HG03280 (cell line): Measurements from ENCODE around the gene MCU.

ENCODE experiments used
- ATAC-seq: cut with Tn5 transposase; IDR thresholded peaks from one replicate; pipeline ENCODE4 v1.9.1; 2021; ENCODE audit warnings: mild to moderate bottlenecking, moderate library complexity; ENCODE audit not compliant: unreplicated experiment

The MCU gene

DNA sequence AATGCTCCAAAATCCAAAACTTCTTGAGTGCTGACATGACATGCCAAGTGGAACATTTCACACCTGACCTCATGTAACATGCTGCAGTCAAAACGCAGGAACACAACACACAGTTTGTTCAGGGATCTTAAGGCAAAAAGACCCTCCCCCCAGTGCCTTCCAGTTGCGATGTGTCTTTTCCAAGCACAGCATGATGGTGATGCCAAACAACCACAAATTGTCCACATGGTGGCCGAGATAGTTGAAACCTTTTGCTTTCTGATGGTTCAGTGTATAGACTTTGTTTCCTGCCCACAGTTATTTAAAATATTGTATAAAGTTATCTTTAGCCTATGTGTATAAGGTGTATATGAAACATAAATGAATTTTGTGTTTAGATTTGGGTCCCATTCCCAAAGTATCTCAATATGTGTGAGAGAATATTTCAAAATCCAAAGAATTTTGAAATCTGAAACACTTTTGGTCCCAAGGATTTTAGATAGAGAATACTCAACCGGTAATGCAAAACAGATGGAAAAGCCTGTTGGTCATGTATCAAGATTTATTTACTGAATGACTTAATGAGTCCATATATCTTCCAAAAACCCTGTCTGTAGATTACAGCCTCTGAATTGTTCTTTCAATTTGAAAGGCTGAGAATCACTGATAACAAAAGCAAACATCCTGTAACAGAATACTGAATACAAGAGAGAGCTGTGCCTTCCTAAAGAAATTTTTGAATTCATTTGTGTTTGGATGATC is 108.2 kb downstream of the MCU start:
- no peak for ATAC-seq

DNA sequence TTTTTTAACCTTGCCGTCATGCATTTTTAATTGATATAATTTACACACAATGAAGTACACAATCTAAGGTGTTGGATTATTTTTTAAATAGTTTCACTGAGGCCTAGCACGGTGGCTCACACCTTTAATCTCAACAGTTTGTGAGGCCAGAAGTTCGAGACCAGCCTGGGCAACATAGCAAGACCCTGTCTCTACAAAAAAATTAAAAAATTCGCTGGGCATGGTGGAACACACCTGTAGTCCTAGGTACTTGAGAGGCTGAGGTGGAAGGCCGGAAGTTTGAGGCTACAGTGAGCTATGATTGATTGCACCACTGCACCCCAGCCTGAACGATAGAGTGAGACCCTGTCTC is 108.8 kb downstream of the MCU start:
- ATAC-seq, result no peak

DNA sequence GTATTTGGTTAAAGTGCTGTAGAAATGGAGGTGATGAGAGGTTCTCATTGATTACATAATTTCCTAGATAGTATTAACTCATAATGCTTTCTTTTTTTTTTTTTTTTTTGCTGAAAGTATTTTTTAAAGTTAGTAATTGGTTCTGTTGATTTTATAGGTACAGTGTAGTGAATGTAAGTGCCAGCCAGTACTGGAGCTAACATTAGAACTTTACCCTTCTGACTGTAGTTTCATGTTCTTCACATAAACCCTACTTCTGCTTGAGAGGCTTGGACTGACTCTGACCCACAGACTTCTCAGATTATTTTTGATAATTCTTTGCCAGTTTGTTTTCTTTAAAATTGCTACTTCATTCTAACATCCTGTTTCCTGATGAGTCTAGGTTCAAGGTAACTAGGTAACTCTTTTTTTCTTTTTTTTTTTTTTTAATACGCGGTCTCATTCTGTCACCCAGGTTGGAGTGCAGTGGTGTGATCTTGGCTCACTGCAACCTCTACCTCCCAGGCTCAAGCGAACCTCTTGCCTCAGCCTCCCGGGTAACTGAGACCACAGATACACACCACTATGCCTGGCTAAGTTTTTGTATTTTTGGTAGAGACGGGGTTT is 109.4 kb downstream of the MCU start:
- ATAC-seq, result no peak

DNA sequence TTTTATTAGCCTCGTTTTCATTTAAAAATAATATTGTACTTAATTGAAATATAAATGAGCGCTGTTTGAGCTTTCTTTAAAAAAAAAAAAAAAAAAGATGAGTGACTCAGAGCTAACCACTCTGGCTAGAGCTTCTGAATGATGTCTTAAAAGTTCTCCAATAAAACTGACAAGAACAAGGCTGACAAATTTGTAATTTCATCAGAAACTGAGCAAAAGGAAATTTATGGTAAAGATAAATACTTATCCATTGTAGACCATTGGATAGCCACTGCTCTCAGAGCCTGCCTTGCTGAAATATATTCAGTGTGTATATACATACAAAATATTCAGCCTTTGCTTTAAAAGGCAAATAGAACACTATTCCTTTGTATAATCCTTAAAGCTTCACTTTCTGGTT is 110.4 kb downstream of the MCU start:
- ATAC-seq, result no peak

DNA sequence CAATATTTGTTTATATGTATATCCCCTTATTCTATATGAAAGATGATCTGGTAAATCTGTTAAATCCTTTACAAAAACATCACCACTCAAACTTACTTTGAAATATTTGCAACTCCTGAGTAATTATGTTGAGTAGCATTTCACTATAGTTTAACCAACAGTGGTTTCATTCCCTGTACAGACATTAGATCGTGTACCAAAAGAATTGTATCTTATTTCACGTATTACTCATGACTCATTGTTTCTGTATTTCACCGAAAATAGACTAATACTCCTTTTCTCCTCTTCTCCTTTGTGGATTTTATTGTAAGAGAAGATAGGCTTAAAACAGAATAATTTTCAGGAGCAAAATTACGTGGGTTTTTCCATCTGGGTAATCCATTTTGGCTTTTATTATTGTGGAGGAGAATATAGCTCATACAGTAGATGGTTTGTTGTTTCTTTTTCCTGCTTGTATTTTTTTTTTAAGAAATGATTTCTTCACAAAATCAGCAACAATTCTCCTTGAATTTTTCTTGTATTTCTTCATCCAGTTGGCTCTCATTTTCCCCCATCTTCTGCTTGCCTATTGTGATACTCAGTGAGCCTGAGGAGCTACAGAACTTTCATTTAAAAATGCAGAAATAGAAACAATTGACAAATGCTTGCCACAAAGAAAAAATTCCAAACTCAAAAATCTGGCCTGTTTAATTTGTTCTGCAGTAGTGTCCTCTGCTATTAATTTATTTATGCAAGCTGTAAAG is 111.0 kb downstream of the MCU start:
- ATAC-seq, result no peak

DNA sequence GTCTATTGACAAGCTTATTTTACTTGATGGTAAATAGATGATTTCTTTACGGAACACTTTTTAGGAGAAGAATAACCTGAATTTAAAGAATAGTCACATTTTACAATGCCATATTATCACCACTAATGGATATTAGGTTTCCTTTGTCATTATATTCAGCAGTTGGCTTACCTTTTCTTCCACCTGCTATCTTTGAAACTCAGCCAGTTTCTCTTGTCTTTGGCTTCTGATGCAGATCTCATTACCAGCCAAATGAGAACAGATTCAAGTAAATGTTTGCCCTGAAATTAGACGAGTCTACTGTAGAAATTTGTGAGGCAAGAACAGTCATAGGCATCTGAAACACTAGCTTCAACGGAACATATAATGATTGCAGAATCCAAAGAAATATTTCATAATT is 116.1 kb downstream of the MCU start:
- ATAC-seq, result no peak

DNA sequence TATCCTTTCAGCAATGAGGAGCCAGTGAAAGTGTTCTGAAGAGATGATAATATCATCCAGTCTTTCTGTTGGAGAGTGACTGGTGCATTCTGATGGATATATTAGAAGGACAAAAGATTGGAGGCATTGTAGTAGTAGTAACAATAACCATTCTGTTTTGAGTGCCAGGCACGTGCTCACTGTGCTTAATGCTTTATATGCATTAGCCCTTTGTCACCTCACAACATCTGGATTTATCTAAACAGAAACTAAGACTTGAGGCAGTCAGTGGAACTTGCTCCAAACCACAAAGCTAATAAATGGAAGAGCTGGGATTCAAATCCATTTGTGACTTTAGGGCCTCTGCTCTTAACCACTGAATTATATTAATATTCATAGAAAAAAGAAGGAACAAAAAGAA is 117.1 kb downstream of the MCU start:
- ATAC-seq, result no peak

DNA sequence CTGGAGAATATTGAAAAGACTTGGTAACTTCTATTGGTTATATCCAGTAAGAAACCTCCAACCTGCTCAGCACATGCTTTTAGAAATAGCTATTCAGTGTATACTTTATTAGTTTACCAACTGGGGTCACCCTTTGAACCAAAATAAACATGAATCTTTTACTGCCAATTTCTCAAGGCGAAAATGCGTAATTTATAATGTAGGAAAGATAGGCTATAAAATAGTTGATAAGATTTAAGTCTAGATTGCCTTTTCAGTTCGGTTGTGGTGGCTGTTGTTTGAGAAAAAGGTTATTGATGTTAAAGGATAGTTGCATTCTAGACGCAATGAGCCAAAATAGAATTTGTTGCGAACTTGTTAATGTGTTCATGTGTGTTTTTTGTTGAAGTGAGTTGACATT is 119.0 kb downstream of the MCU start:
- no peak for ATAC-seq

DNA sequence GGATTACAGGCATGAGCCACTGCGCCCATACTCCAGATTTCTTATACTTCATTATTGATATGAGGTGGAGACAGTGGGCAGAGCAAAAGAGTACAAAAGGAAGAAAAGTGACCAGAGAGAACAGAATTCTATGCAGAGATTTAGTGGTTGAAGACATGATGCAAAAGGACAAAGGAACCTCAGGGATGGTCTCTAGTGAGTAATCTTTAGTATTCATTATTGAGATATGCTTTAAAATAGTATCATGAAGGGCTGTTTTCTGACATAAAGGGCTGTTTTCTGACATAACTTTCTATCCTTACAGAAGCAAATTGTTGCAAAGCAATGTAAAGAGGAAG is 120.4 kb downstream of the MCU start:
- ATAC-seq, result no peak

DNA sequence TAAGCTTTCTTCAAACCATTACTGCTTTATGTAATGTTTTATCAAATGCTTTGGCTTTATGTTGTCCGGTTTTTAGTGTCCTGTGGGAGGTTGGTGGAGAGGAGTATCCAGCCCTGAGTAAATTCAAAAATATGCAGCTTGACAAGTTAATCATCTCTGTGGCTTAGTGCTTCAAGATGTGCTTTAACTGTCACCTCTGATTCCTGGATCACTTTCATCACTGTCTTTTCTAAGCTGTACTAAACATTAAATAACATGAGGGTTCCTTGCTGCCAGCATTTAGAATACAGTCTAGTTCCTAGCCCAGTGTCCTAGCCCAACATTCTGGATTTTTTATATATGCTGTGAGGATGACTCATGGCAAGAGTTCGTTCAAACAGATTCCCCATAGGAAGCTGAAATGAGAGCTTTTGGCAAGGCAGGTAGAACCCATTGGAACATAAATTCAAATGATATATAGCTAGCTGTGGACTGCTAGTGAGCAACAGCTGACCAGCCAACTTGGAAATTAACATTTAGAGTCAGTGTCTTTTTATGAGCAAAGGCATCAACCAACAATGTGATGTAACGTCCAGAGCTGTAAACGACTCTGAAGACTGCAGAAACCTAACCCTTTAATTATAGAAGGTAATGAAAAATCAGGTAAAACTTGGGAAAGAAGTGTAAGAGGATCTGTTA is 120.9 kb downstream of the MCU start:
- ATAC-seq, result no peak

DNA sequence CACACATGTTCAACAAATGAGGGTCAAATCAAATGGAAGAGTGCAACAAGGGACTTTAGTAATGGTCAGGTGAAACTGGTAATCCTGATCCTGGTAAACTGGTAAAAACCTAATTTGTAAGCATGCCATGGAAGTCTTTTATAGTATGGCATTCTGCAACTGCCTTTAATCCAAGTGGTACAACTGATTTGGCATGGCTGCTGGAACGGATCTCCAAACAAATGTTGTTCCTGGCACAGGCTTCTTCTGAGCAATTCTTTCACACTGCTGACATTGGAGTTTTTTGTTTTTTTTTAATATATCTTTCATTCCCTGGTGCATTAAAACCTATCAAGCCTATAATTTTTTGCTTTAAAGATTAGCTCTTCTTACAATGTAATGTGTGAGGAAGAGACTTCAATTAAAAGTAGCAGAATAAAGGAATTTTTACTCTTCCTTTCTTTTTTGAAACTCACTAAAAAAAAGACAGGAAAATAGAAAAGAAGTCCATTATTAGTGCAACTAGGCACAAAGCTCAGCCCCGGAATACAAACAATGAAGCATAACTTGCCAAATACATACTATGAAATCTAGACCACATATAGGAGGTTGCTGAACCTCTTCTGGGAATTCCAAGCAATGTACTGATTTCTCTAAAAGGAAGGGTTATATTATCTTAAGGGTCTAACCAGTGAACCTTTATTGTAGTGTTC is 122.3 kb downstream of the MCU start:
- no peak for ATAC-seq

DNA sequence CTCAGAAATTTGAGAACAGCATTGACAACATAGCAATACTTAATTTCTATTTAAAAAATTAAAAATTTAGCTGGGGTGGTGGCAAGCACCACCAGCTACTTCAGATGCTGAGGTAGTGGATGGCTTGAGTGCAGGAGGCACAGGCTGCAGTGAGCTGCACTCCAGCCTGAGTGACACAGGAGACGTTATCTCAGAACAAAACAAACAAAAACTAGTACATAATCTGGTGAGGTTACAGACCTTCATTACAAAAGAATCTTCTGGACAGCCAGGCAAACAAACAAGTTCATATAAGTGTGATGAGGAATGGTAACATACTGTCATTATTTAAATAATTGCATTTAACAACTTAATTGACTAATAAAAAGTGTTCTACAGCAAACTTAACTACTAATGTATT is 124.6 kb downstream of the MCU start:
- no peak for ATAC-seq

DNA sequence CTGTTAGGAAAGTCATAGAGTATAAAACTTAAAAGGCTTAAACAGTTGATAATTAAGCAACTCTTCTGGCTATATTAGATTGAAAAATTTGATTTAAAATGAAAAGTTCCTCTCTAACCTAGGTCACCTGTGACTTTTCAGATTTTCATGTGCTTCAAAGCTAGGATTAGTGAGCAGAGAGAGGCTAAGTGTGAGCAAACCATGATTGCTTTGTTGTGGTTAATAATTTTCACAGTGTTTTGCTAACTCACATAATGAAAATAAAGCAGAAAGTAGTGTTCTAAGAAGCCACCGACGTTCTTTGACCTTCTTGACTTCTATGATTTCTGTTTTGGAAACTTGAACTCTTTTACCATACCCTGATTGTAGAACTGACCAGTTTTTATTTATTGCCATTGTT is 126.1 kb downstream of the MCU start:
- no peak for ATAC-seq

DNA sequence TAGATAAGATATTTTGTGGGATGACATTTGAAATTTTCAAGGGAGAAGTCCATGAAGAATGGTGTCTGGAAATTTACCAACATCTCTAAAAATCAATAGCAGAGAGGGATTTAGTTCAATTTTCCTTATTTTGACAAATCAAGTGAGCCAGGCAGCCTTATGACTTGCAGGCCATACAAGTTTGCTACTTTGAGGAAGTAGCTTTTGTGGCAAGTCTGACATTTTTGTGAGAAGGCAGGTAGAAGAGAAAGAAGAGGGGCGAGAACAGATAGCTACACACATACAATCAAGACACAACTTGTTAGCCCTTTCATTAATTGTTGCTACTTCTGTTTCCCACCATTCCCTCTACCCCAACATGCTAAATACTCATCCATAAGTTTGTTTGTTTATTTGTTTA is 127.1 kb downstream of the MCU start:
- no peak for ATAC-seq

DNA sequence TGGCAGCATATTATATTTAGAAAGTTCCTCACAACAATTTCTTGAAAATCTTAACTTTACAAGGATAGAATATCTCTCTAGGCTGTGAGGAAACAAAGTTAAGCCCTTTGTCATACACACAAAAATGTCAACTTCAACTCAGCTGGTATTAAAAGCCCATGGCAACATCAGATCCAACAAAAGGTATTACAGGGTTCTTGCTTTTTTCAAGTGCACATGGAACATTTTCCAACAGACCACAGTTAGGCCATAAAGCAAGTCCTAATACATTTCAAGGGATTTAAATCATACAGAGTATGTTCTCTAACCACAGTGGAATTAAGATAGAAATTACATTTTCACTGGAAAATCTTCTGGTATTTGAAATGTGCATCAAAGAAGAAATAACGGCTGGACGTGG is 129.7 kb downstream of the MCU start:
- ATAC-seq, result no peak

DNA sequence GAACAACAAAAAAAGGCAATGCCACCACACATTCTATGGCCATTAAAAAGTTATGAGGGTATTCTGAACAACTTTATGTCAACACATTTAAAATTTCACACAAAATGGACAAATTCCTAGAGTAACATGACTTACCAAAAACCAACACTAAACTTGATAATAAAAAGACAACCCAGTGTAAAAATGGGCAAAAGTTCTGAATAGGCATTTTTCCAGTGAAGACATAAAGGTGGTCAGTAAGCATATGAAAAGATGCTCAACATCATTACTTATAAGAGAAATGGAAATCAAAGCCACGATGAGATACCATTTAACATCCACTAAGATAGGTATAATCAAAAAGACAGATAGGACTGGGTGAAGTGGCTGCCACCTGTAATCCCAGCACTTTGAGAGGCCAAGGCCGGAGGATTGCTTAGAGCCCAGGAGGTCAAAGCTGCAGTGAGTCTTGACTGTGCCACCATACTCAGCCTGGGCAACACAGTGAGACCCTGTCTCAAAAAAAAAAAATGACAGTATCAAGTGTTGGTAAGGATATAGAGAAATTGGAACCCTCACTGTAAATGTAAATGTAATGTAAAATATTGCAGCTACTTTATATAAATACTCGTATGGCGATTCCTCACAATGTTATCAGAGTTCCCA is 130.5 kb downstream of the MCU start:
- ATAC-seq, result no peak

DNA sequence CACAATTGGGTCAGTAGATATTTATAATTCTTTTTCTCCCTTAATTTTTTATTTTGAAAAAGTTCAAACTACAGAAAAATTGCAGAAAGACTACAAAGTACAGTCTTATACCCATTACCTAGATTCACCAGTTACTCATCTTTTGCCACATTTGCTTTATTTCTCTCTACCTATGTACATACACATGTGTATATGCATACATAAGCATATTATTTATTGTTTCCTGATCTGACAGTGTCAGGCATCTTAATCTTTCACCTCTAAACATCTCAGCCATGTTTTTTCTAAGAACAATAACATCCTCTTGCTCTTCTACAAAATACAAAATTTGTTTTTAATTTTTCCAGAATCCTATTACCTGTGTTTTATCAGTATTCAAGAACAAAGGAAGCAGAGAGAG is 133.2 kb downstream of the MCU start:
- no peak for ATAC-seq

DNA sequence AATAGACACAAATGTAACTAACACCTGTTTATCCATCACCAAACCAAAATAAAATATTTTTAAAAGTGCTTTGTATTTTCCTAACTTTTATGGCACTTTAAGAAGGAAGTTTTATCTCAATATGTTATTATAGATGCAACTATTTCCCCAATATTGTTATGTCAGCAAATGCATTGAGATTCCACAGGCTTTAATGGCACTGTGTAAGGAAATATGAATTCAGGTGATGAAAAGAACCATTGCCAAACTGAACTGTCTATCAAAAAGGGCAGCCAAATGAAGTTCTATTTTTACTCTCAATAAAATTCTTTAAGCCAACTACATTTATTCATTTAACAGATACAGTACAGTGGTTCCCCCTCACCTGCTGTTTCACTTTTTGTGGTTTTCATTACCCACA is 134.4 kb downstream of the MCU start:
- no peak for ATAC-seq

DNA sequence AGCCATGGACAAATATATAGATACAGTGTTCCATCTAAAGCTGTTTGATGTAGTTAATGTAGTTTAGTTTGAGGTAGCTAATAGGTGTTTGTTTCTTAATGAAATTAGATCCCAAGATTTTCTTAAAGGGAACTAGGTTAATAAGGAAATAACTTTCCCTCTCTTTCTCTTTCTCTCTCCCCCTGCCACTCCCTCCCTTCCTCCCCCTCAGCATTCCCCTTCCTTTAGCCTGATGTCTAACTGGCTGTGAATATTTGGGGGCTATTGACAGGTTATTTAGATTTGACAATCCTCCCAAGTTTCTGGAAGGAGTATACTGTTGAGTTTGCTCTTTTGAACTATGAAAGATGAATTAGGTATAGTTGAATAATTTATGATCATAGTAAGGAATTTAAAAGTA is 136.4 kb downstream of the MCU start:
- no peak for ATAC-seq

DNA sequence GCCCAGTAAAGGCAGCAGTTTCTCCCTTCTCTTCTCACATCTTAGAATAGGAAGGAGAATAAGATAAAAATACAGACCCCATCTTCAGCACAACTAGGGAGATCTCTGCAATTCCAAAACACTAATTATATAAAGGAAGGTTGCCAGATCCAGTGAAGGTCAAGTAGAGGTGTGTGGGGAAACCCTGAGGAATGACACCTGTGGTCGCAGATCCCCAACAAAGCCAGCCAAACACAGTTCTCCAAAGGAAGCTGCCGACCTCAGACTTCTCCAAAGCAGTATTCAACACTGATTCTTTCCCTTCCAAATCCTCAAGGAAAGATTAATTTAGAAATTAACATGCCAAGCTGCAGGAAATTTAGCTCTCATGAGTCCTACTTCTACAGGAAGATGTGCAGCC is 138.7 kb downstream of the MCU start:
- no peak for ATAC-seq
